Left lung (tissue), 10 donors: ENCODE measurements around the gene GRN. TPM values are rescaled to one million over a fixed set of nuclear protein-coding genes. Genes with fewer than 3 reads are reported as not detected.
A peak's percentile ranks its signal among the peaks of the same experiment; 100 is the strongest.

Source experiments
- ATAC-seq: fragments of 200-7000 bp; cut with Tn5 transposase; one replicate; pipeline ENCODE4 v1.9.1; 2020; ENCODE audit warnings: moderate library complexity
- DNase-seq, 4 donors: peaks; one replicate each; pipeline ENCODE4 v3.0.0-alpha.2; 2013 to 2020
- H3K27ac ChIP-seq, 2 donors: fragments of 200-600 bp; sonication (generic) in 1 of 2; one replicate each; pipeline versions ENCODE4 v1.5.0 to v1.8.0; 2020 to 2021
- H3K27me3 ChIP-seq, 2 donors: fragments of 200-600 bp; sonication (generic) in 1 of 2; one replicate each; pipeline versions ENCODE4 v1.5.0 to v1.8.0; 2020 to 2021
- H3K36me3 ChIP-seq, 2 donors: fragments of 200-600 bp; sonication (generic) in 1 of 2; one replicate each; pipeline versions ENCODE4 v1.5.0 to v1.8.0; 2020 to 2021
- H3K4me1 ChIP-seq, 2 donors: fragments of 200-600 bp; one replicate each; pipeline ENCODE4 v1.8.0; 2021
- H3K4me3 ChIP-seq, 2 donors: fragments of 200-600 bp; sonication (generic) in 1 of 2; one replicate each; pipeline versions ENCODE4 v1.5.0 to v1.8.0; 2020 to 2021; ENCODE audit warnings: mild to moderate bottlenecking in 1 of 2
- H3K9me3 ChIP-seq, 2 donors: fragments of 200-600 bp; sonication (generic) in 1 of 2; one replicate each; pipeline versions ENCODE4 v1.5.0 to v1.8.0; 2020 to 2021
- intact Hi-C, 2 donors: fragments of 100-400 bp; cut with DNase I; formaldehyde crosslinking; loops; one replicate each; pipeline versions ENCODE4 v1.11.2 to v1.14.2; 2022
- polyA plus RNA-seq, 6 donors: library from polyadenylated mRNA; unstranded; fragments of 120-200 nt; gene quantifications; one replicate each; pipeline ENCODE4 v1.2.1, GENCODE V29; 2013; ENCODE audit not compliant: insufficient read length in 6 of 6
- total RNA-seq, 2 donors: library from RNA; stranded (reverse); fragmentation: NEBNext Ultra II Directional; extraction: Animal tissue kit (Norgen Biotek cat#: 25700); gene quantifications; one replicate each; pipeline ENCODE4 v1.2.1, GENCODE V29; 2021
- TF ChIP-seq, protein P1 (sequence below), 2 donors: fragments of 200-600 bp; sonication (generic) in 1 of 2; IDR thresholded peaks; one replicate each; pipeline versions ENCODE4 v1.5.0 to v1.8.0; 2021; ENCODE audit warnings: antibody characterized with exemption in 2 of 2
- donor health status: DM: no; HTN: yes; CAD: no.
- donor health status: DM: no; HTN: no; CAD: no.

GRN gene
- total and polyA plus RNA-seq, 8 donors, result 199 to 616 (median 235) TPM

DNA sequence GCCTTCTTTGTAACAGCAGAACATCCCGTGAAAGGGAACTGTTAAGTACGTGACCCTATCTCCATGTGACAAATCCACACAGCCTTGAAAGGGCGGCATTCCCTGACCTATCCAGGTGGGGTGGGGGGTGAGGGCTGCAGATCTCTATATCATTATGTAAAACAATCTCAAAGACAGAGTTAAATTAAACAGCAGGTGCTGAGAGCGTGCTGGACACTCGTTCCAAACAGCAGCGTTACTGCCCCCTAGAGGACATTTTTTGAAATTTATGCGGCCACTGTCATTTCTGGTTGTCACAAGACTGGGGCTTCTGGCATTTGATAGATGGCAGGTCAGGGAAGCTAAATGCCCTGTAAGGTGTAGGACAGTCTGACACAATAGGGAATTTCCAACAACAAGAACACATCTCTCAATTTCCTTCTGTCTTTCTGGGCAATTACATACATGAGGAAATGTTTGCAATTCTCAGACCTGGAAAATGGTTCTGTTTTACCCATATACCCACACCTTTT lies 13.8 kb upstream of the GRN start:
- intact Hi-C loops, result no loop called here
- no peak overlapping the region for H3K4me3 ChIP-seq
- H3K27me3 ChIP-seq, result no peaks in the 10 kb centered on the region
- peak overlapping the region in 1 of 2 donors; percentile 77 for H3K27ac ChIP-seq
- DNase-seq (peak in 2 of 4 donors; percentile 69 to 77), ATAC-seq (peak; percentile 45)
- no peaks in the 10 kb centered on the region for H3K9me3 ChIP-seq
- peaks cover 5 to 63% of the 10 kb centered on the region in 2 donors for H3K4me1 ChIP-seq
- TF ChIP-seq, protein P1, sequence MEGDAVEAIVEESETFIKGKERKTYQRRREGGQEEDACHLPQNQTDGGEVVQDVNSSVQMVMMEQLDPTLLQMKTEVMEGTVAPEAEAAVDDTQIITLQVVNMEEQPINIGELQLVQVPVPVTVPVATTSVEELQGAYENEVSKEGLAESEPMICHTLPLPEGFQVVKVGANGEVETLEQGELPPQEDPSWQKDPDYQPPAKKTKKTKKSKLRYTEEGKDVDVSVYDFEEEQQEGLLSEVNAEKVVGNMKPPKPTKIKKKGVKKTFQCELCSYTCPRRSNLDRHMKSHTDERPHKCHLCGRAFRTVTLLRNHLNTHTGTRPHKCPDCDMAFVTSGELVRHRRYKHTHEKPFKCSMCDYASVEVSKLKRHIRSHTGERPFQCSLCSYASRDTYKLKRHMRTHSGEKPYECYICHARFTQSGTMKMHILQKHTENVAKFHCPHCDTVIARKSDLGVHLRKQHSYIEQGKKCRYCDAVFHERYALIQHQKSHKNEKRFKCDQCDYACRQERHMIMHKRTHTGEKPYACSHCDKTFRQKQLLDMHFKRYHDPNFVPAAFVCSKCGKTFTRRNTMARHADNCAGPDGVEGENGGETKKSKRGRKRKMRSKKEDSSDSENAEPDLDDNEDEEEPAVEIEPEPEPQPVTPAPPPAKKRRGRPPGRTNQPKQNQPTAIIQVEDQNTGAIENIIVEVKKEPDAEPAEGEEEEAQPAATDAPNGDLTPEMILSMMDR (IDR thresholded peaks at IDR 0.05), result peak; percentile 78
- no peaks in the 10 kb centered on the region for H3K36me3 ChIP-seq

DNA sequence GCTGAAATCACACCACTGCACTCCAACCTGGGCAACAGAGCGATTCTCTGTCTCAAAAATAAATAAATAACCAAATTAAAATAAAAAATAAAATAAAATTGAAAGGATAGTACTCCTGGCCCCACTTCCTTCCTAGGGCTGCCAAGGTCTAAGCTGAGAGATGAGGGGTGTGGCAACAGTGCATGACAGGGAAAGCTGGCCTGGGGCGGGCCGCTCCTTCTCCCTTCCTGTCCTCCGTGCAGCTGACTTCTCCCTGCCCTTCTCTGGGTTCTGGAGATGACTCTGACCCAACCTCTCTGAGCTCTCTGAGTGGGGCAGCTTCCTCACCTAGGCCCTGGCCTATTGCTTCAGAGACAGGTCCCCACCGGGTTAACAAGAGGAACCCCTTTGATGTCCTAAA lies 11.7 kb upstream of the GRN start:
- H3K27ac ChIP-seq, result peak overlapping the region in 1 of 2 donors; percentile 77
- ATAC-seq, result peak; percentile 64
- intact Hi-C loops, result no loop called here

DNA sequence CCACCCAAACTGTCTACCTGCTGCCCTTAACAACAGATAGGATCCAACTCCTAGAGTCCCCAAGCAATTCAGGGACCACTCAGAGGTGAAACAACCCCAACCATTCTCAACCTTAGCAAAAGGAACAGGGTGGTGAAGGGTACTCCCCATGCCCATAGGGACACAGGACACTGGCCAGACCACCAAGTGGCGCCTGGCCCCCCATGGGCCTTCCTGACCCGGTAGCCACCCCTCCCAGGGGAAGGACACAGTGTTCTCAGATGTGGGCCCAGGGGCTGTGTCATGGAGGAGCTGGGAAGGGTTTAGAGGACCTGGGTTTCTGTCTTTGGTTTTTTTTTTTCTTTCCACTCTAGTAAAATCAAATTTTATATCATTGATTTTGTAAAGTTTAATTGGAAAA lies 10.8 kb upstream of the GRN start:
- no peak for ATAC-seq
- Histone ChIP-seq H3K9me3 (no peaks in the 10 kb centered on the region), H3K4me3 (no peak overlapping the region), H3K27me3 (no peaks in the 10 kb centered on the region), H3K27ac (peak overlapping the region in 1 of 2 donors; percentile 77), H3K4me1 (peaks cover 0 to 64% of the 10 kb centered on the region in 2 donors), H3K36me3 (no peaks in the 10 kb centered on the region)
- TF ChIP-seq, protein P1 (IDR thresholded peaks at IDR 0.05), result no peak
- no peak for DNase-seq
- intact Hi-C loops, result no loop called here

More for the DNA sequence above, 11.7 kb upstream of the GRN start:
- no peaks in the 10 kb centered on the region for H3K27me3 ChIP-seq
- peak in 1 of 4 donors; percentile 79 for DNase-seq
- peaks cover 0 to 55% of the 10 kb centered on the region in 2 donors for H3K4me1 ChIP-seq
- H3K36me3 ChIP-seq, result no peaks in the 10 kb centered on the region
- no peaks in the 10 kb centered on the region for H3K9me3 ChIP-seq
- TF ChIP-seq, protein P1 (IDR thresholded peaks at IDR 0.05), result no peak
- H3K4me3 ChIP-seq, result no peak overlapping the region

- ATAC-seq, result no peak
- Histone ChIP-seq H3K4me3 (no peak overlapping the region), H3K4me1 (peaks cover 0 to 68% of the 10 kb centered on the region in 2 donors), H3K36me3 (no peaks in the 10 kb centered on the region), H3K9me3 (no peaks in the 10 kb centered on the region), H3K27me3 (no peaks in the 10 kb centered on the region), H3K27ac (peak overlapping the region; percentile 17 to 77)
- intact Hi-C loops, result no loop called here
- TF ChIP-seq, protein P1 (IDR thresholded peaks at IDR 0.05), result no peak
- DNase-seq, result no peak
These were observed 10.4 kb upstream of the GRN start for GRCh38 chr17:44334727-44335126.

- Histone ChIP-seq H3K27ac (peak overlapping the region in 1 of 2 donors; percentile 77), H3K4me3 (no peak overlapping the region), H3K27me3 (no peaks in the 10 kb centered on the region), H3K4me1 (peaks cover 0 to 77% of the 10 kb centered on the region in 2 donors), H3K36me3 (no peaks in the 10 kb centered on the region), H3K9me3 (no peaks in the 10 kb centered on the region)
- TF ChIP-seq, protein P1 (IDR thresholded peaks at IDR 0.05), result no peak
- DNase-seq (no peak), ATAC-seq (peak; percentile 33)
- intact Hi-C loops, result no loop called here
These were observed 9.5 kb upstream of the GRN start for GRCh38 chr17:44335564-44335963.
